Suppressor macrophage treated with lipopolysaccharide for 4 hours (primary cell): ENCODE measurements around the gene FOXD4.
A peak's percentile ranks its signal among the peaks of the same experiment; 100 is the strongest.
"Not testable (repeated sequence)": the region's sequence is repeated elsewhere in the genome, so short reads cannot be mapped to it uniquely, and the experiment has no call there.

ENCODE experiments used
- DNase-seq: peaks from one replicate; pipeline ENCODE4 v3.0.0-alpha.2; 2020

FOXD4 gene

DNA sequence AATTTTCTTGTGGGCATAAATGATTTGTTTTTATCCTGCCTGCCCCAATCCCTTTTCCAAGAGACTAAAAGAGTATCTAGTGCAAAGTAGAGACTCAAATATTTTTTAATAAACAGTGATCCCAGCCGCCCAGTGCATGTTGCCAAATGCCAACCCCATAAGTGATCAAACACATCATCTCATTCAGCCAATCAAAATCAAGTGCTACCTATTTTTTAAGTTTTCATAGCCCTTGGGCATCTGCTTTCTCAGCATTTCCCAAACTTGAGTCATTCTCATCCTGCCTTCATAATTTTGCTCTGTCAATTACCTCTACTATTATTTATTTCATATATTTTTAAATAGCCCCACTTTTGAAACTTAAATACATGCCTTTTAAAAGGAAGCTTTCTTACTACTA lies 27.4 kb downstream of the FOXD4 start:
- DNase-seq: not testable (repeated sequence)

DNA sequence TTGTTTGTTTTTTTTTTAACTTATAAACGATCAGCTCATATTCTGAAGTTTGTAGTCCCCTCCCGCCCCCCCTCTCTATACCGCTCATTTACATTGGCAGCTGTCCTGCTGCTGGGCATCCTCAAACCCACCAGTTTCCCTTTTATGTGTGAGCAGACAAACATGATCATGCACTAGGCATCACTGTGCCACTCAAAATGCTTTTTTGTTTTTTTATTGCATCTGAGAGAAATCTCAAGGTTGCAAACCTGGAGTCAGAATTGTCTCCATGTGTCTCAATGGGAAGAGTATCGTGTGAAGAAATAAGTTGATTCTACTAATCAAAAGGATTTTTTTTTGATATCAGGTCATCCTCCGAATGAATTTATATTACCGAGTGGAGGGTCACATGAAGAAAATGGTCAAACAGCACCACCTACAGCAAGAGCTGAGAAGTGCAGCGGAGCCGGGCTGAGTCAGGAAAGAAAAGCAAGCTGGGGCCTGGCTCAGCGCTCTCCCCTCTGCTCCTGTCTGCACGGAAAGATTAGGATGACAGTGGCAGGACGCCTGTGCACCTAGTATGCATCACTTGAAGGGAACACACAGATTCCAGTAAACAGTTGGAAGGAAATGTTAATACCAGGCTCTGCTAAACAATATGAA lies 29.7 kb downstream of the FOXD4 start:
- DNase-seq: not testable (repeated sequence)

DNA sequence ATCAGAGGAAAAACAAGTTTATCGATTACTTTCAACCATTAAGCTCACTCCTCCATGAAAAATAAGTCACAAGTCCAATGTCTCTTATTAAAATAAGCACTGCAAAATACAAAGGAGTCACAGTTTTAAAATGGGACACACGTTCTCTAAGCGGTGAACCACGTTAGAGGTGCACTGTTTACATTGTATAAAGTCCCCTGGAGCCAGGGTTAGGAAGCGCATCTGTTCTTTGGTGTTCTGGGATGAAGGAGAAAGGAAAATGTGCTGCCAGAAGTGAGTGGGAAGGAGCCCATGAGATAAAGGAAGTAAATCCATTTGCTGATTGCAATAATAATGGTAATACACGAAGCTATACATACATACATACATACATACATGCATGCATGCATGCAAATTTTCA lies 30.4 kb downstream of the FOXD4 start:
- DNase-seq: not testable (repeated sequence)

DNA sequence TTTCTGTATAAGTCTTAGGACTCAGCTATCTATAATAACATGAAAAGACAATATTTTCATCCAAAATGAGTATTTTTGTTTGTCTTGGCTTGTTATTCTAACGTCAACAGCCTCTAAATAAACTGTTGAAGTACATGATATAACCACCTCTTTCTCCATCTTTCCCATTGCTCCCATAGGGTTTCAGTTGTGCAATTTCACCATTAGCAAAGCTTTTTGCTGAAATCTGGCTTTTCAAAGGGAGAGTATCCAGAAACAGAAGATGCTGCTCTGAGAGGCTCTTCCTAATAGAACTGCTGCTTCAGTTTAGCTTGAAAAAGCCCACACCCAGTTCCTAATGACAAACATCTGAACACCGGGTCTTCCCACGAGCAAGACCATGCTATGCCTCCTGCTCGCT lies 31.1 kb downstream of the FOXD4 start:
- not testable (repeated sequence) for DNase-seq

DNA sequence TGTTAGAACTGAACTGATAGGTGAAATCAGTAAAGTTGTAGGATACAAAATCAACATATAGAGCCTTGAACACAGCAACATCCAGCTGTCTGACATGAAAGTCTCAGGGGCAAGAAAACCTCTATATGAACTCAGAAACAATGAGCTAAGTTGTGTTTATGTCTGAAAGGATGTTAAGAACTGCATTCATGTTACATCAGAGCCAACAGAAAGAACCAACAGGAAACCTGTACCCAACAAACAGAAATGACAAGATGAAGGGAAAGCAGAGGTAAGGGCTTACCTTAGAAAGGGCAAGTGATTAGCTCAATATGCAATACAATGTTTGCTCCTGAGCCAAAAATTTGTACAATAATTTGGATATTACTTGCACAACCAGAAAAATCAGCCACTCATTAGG lies 31.5 kb downstream of the FOXD4 start:
- not testable (repeated sequence) for DNase-seq

DNA sequence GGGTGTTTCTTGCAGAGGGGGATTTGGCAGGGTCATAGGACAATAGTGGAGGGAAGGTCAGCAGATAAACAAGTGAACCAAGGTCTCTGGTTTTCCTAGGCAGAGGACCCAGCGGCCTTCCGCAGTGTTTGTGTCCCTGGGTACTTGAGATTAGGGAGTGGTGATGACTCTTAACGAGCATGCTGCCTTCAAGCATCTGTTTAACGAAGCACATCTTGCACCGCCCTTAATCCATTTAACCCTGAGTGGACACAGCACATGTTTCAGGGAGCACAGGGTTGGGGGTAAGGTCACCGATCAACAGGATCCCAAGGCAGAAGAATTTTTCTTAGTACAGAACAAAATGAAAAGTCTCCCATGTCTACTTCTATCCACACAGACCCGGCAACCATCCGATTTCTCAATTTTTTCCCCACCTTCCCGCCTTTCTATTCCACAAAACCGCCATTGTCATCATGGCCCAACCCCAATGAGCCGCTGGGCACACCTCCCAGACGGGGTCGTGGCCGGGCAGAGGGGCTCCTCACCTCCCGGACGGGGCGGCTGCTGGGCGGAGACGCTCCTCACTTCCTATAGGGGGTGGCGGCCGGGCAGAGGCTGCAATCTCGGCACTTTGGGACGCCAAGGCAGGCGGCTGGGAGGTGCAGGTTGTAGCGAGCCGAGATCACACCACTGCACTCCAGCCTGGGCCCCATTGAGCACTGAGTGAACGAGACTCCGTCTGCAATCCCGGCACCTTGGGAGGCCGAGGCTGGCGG lies 35.1 kb downstream of the FOXD4 start:
- not testable (repeated sequence) for DNase-seq

DNA sequence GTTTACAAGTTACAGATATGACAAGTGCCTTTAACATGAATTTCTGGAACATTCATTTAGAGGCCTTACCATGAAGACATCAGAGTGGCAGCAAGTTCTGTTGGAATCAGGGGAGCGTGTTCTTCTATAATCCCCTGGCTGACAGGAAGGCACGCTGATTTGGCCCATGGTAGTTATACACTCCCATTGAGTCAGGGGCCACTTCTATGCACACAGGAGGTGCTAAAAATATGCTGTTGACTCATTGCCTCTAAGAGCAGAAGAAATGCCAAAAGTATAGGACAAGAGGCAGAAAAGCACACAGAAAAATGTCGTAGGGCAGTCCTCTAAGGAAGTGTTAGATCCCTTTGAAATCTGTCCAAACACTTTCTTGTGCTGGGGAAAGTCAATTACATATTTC lies 39.9 kb downstream of the FOXD4 start:
- DNase-seq: not testable (repeated sequence)

DNA sequence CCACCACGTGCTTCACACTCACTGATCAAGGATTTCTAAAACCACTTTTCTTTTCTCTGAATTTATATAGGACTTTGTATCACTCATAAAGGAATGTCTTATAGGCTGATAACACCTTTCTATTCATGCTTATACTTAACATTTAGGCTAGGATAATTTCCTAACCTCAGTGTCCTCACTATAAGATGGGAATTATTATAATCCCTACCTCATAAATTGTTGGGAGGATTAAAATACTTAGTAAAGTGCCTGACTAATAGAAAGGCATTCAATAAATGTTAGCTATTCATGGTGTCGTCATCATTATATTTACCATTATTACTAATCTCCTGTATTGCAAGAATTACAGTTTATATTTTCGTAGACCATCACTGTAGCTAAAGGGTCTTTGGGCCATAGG lies 41.8 kb downstream of the FOXD4 start:
- DNase-seq: not testable (repeated sequence)

DNA sequence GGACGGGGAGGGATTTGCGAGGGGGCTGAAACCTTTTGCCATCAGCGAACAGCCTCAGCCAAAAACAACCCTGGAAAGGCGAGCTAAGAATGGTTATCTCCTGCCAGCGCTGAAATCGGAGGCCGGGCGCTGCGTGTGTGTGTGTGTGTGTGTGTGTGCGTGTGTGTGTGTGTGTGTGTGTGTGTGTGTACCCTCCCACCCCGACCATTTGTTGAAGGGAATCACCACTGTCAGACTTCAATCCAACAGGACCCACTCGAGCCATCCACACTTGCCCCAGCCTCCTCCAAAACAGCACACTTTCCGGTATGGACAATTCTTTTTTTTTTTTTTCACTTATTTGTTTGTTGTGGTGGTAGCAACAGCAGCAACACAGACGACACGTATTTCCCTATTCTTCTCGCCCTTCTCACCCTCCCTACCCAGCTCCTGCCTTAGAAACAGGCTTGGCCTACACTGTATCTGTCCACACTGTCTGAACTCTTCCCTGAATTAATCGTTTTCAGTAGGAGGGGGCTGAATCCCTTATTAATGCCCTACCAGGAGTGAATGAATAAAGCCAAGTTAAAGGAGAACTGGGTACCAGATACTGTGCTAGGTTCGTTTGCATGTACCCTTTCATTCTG lies 44.2 kb downstream of the FOXD4 start:
- DNase-seq: not testable (repeated sequence)

DNA sequence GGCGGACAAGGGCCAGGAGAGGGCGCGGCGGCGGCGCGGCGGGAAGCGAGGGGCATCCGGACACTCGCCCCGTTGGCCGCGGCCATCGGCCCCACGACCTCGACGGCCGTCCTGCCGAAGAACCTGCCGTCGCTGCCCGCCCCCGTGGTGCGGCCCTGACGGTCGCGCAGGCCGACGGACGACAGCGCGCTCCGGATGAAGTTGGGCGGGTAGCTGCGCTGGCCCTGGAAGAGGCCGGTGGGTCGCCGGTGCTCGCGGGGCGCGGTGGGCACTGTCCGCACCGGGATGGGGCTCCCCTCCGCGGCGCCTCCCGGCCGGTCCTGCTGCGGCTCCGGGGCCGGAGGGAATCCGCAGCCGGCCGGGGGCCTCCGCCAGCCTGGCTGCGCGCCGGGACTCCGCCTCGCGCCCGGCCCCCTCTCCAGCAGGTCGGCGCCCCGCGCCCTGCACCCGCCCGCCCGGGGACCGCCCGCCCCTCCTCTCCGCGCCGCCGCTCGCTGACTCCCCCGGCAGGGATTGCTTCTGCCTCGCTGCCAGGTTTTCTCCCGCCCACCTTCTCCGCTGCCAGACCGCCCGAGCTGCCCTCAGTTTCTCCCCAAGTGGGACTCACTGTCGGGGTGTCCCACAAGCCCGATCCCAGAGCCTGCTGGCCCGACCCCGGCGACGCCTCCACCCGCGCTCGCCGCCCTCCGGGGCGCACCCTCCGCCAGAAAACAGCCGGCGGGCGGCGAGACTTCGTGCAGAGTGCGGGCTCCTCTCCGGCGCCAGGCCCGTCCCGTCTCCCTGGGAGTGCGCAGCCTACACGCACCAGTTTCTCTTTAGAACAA lies 44.9 kb downstream of the FOXD4 start:
- peak; percentile 10 for DNase-seq
